Measurements from ENCODE around the gene PTH2R.
A peak's percentile ranks its signal among the peaks of the same experiment; 100 is the strongest.

Gene PTH2R

DNA sequence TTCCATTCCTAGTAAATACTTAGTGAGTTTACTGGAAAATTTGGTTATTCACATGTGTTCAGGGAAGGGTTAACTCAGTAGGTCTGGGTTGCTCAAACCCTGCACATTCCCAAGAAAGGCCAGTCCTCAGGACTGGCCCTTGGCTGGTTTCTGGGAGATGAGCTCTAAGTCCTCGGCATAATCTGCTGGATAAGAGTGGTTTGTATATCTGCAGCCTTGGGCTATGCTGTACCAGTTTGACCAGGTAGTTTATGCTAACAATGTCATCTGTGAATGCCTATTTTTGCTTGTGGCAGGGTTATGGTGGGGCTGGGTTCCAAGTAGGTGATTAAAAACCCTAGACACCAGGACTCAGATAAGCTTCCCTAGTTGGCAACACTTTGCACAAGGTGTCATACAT, 7.4 kb upstream of the PTH2R start:
- H3K4ac ChIP-seq (ENCODE audit: low read depth, low read length), result no peak overlapping the region
- no peaks in the 10 kb centered on the region for H3K79me2 ChIP-seq (ENCODE audit: control insufficient read depth, insufficient read depth, low read length, poor library complexity)
- H3K27ac ChIP-seq (ENCODE audit: low read depth, low read length), result no peak overlapping the region
- no peak overlapping the region for H2AFZ ChIP-seq (ENCODE audit: insufficient read depth, low read length, poor library complexity)
- no peak overlapping the region for H4K8ac ChIP-seq (ENCODE audit: low read depth, low read length)
- H3K36me3 ChIP-seq (ENCODE audit: control insufficient read depth in 1 of 2, insufficient read depth in 2 of 2, low read length in 2 of 2), result no peaks in the 10 kb centered on the region
- no peak overlapping the region for H3K23ac ChIP-seq (ENCODE audit: low read length)
- no peaks in the 10 kb centered on the region for H3K79me1 ChIP-seq (ENCODE audit: low read length)
- no peak overlapping the region for H3K4me3 ChIP-seq (ENCODE audit: low read depth, low read length)
- H3K4me2 ChIP-seq (ENCODE audit: low read length), result no peak overlapping the region
- no CpG with 5 or more reads among the region's 1 CpG for WGBS (ENCODE audit: extremely low coverage, insufficient coverage, insufficient read length)
- H3K9me3 ChIP-seq (ENCODE audit: insufficient read depth, low read depth, low read length), result peaks cover 1% of the 10 kb centered on the region
- H3K9ac ChIP-seq (ENCODE audit: low read length), result no peak overlapping the region
- no peak overlapping the region for H3K14ac ChIP-seq (ENCODE audit: low read length)
- peak; percentile 7 to 59 for DNase-seq
- no peak overlapping the region for H2AK5ac ChIP-seq (ENCODE audit: low read length)
- H3K27me3 ChIP-seq (ENCODE audit: insufficient read depth, low read length), result no peaks in the 10 kb centered on the region
- H4K91ac ChIP-seq (ENCODE audit: low read depth, low read length), result no peak overlapping the region
- no peak overlapping the region for H3K18ac ChIP-seq (ENCODE audit: low read length)
- no peak overlapping the region for H2BK120ac ChIP-seq (ENCODE audit: insufficient read depth, low read length, poor library complexity)
- no peaks in the 10 kb centered on the region for H3K4me1 ChIP-seq (ENCODE audit: control insufficient read depth in 1 of 2, insufficient read depth in 2 of 2, low read length in 2 of 2)
- no peak overlapping the region for H4K12ac ChIP-seq (ENCODE audit: low read depth, low read length)
- H2BK12ac ChIP-seq (ENCODE audit: low read length), result no peak overlapping the region
- no peak overlapping the region for H2BK5ac ChIP-seq (ENCODE audit: low read depth, low read length, poor library complexity)

DNA sequence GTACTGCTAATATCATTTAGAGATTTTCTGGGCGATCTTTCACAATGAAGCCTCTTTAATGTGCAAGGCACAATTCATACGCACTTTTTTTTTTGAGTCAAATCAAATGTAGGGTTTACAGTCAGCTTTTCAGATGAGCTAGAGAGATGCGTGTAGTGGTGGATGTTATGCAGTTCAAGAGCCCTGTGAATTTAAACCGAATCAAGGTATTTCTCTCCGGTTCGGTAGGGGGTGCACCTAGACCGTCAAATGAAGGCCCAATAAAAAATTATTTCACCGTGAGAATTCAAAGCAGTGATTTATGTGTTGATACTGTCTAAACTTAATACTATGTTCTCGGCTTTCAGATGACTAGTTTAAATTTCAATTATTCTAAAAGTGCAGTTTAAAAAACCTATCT, 1.1 kb downstream of the PTH2R start:
- no peak overlapping the region for H4K8ac ChIP-seq (ENCODE audit: low read depth, low read length)
- H3K4me2 ChIP-seq (ENCODE audit: low read length), result no peak overlapping the region
- H3K36me3 ChIP-seq (ENCODE audit: control insufficient read depth in 1 of 2, insufficient read depth in 2 of 2, low read length in 2 of 2), result no peaks in the 10 kb centered on the region
- H2BK12ac ChIP-seq (ENCODE audit: low read length), result no peak overlapping the region
- no peak overlapping the region for H3K23ac ChIP-seq (ENCODE audit: low read length)
- no peak overlapping the region for H3K9ac ChIP-seq (ENCODE audit: low read length)
- H2AK5ac ChIP-seq (ENCODE audit: low read length), result no peak overlapping the region
- H3K4me1 ChIP-seq (ENCODE audit: control insufficient read depth in 1 of 2, insufficient read depth in 2 of 2, low read length in 2 of 2), result peaks cover 3 to 11% of the 10 kb centered on the region in 2 experiments
- H3K4me3 ChIP-seq (ENCODE audit: low read depth, low read length), result no peak overlapping the region
- DNase-seq, result peak in 1 of 2 donors; percentile 45
- H4K12ac ChIP-seq (ENCODE audit: low read depth, low read length), result no peak overlapping the region
- no peak overlapping the region for H3K18ac ChIP-seq (ENCODE audit: low read length)
- peaks cover 2% of the 10 kb centered on the region for H3K79me1 ChIP-seq (ENCODE audit: low read length)
- H3K14ac ChIP-seq (ENCODE audit: low read length), result no peak overlapping the region
- H3K27me3 ChIP-seq (ENCODE audit: insufficient read depth, low read length), result peaks cover 10% of the 10 kb centered on the region
- WGBS (ENCODE audit: extremely low coverage, insufficient coverage, insufficient read length), result no CpG with 5 or more reads among the region's 9 CpGs
- H3K79me2 ChIP-seq (ENCODE audit: control insufficient read depth, insufficient read depth, low read length, poor library complexity), result no peaks in the 10 kb centered on the region
- no peak overlapping the region for H2BK5ac ChIP-seq (ENCODE audit: low read depth, low read length, poor library complexity)
- no peaks in the 10 kb centered on the region for H3K9me3 ChIP-seq (ENCODE audit: insufficient read depth, low read depth, low read length)
- H3K4ac ChIP-seq (ENCODE audit: low read depth, low read length), result no peak overlapping the region
- no peak overlapping the region for H3K27ac ChIP-seq (ENCODE audit: low read depth, low read length)
- H2AFZ ChIP-seq (ENCODE audit: insufficient read depth, low read length, poor library complexity), result no peak overlapping the region
- H2BK120ac ChIP-seq (ENCODE audit: insufficient read depth, low read length, poor library complexity), result no peak overlapping the region
- H4K91ac ChIP-seq (ENCODE audit: low read depth, low read length), result no peak overlapping the region

DNA sequence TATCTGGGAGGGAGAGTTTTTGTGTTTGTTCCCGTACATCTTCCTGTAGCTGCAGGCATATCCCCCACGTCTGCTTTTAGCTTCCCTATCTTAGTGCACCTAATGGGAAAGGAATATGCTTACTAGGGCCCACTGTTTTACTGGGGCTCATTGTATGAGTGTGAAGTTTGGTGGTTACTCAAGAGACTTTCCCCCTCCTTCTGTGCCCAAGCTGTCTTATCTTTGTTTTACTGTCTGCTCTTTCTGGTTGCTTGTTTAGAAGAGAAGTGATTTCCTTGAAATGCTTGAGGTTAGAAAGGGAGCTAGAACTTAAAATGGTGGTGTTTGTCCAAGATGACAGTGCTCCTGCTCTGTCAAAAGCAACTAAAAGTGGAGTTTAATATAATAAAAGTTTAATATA, 7.3 kb downstream of the PTH2R start:
- Histone ChIP-seq H3K9me3 (ENCODE audit: insufficient read depth, low read depth, low read length) (no peaks in the 10 kb centered on the region), H3K9ac (ENCODE audit: low read length) (no peak overlapping the region), H3K79me2 (ENCODE audit: control insufficient read depth, insufficient read depth, low read length, poor library complexity) (no peaks in the 10 kb centered on the region), H4K12ac (ENCODE audit: low read depth, low read length) (no peak overlapping the region), H2BK120ac (ENCODE audit: insufficient read depth, low read length, poor library complexity) (no peak overlapping the region), H3K14ac (ENCODE audit: low read length) (no peak overlapping the region), H3K23ac (ENCODE audit: low read length) (no peak overlapping the region), H2BK12ac (ENCODE audit: low read length) (no peak overlapping the region), H4K91ac (ENCODE audit: low read depth, low read length) (no peak overlapping the region), H4K8ac (ENCODE audit: low read depth, low read length) (no peak overlapping the region), H3K4me3 (ENCODE audit: low read depth, low read length) (no peak overlapping the region), H3K4ac (ENCODE audit: low read depth, low read length) (no peak overlapping the region), H3K4me2 (ENCODE audit: low read length) (no peak overlapping the region), H2AFZ (ENCODE audit: insufficient read depth, low read length, poor library complexity) (no peak overlapping the region), H3K27ac (ENCODE audit: low read depth, low read length) (no peak overlapping the region), H3K36me3 (ENCODE audit: control insufficient read depth in 1 of 2, insufficient read depth in 2 of 2, low read length in 2 of 2) (no peaks in the 10 kb centered on the region), H2AK5ac (ENCODE audit: low read length) (no peak overlapping the region), H3K27me3 (ENCODE audit: insufficient read depth, low read length) (no peaks in the 10 kb centered on the region), H3K18ac (ENCODE audit: low read length) (no peak overlapping the region), H3K4me1 (ENCODE audit: control insufficient read depth in 1 of 2, insufficient read depth in 2 of 2, low read length in 2 of 2) (no peaks in the 10 kb centered on the region), H2BK5ac (ENCODE audit: low read depth, low read length, poor library complexity) (no peak overlapping the region), H3K79me1 (ENCODE audit: low read length) (no peaks in the 10 kb centered on the region)
- no CpG with 5 or more reads among the region's 2 CpGs for WGBS (ENCODE audit: extremely low coverage, insufficient coverage, insufficient read length)
- no peak for DNase-seq

DNA sequence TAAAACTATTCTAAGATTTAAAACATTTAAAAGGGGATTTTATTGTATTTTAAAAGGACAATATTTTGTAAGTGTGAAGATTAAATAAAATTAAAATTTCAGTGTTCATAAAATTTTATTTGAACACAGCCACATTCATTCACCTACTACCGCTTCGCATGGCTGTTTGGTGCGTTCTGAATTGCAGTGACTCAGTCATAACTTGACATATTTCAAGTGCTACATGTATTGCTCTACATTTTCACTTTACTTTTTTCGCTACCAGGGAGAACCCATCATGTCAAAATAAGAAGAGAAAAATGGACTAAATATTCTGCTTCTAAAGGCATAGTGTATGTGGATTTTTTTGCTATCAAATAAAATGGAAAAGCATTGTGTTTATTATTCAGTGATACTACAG, 8.7 kb downstream of the PTH2R start:
- Histone ChIP-seq H4K12ac (ENCODE audit: low read depth, low read length) (no peak overlapping the region), H3K36me3 (ENCODE audit: control insufficient read depth in 1 of 2, insufficient read depth in 2 of 2, low read length in 2 of 2) (no peaks in the 10 kb centered on the region), H3K23ac (ENCODE audit: low read length) (no peak overlapping the region), H2BK5ac (ENCODE audit: low read depth, low read length, poor library complexity) (no peak overlapping the region), H3K9ac (ENCODE audit: low read length) (no peak overlapping the region), H3K4me2 (ENCODE audit: low read length) (no peak overlapping the region), H3K18ac (ENCODE audit: low read length) (no peak overlapping the region), H2BK12ac (ENCODE audit: low read length) (no peak overlapping the region), H3K14ac (ENCODE audit: low read length) (no peak overlapping the region), H2AK5ac (ENCODE audit: low read length) (no peak overlapping the region), H4K91ac (ENCODE audit: low read depth, low read length) (no peak overlapping the region), H2AFZ (ENCODE audit: insufficient read depth, low read length, poor library complexity) (no peak overlapping the region), H3K4me3 (ENCODE audit: low read depth, low read length) (no peak overlapping the region), H3K4ac (ENCODE audit: low read depth, low read length) (no peak overlapping the region), H3K79me2 (ENCODE audit: control insufficient read depth, insufficient read depth, low read length, poor library complexity) (no peaks in the 10 kb centered on the region), H3K27ac (ENCODE audit: low read depth, low read length) (no peak overlapping the region), H3K9me3 (ENCODE audit: insufficient read depth, low read depth, low read length) (no peaks in the 10 kb centered on the region), H3K4me1 (ENCODE audit: control insufficient read depth in 1 of 2, insufficient read depth in 2 of 2, low read length in 2 of 2) (no peaks in the 10 kb centered on the region), H4K8ac (ENCODE audit: low read depth, low read length) (no peak overlapping the region), H3K27me3 (ENCODE audit: insufficient read depth, low read length) (no peaks in the 10 kb centered on the region), H2BK120ac (ENCODE audit: insufficient read depth, low read length, poor library complexity) (no peak overlapping the region), H3K79me1 (ENCODE audit: low read length) (no peaks in the 10 kb centered on the region)
- WGBS (ENCODE audit: extremely low coverage, insufficient coverage, insufficient read length), result no CpG with 5 or more reads among the region's 4 CpGs
- no peak for DNase-seq
